HG02623 (cell line): ENCODE results near the gene ZBTB22.
"Not testable (repeated sequence)": the region's sequence is repeated elsewhere in the genome, so short reads cannot be mapped to it uniquely, and the experiment has no call there.

Experiments used
- ATAC-seq: cut with Tn5 transposase; IDR thresholded peaks from one replicate; pipeline ENCODE4 v1.9.1; 2021; ENCODE audit warnings: moderate library complexity; ENCODE audit not compliant: unreplicated experiment

Gene ZBTB22

GRCh38 chr6:33317669-33318425 is at the start of gene ZBTB22:
Gene ZBTB22 (minus strand): TSS chr6:33317744. CDS start chr6:33316916, 828 bp downstream.
- peak; percentile 45 for ATAC-seq

GRCh38 chr6:33367009-33367714 is 49.6 kb upstream of the ZBTB22 start:
- ATAC-seq: no peak

GRCh38 chr6:33365206-33365971 is 47.8 kb upstream of the ZBTB22 start:
- not testable (repeated sequence) for ATAC-seq

- ATAC-seq: not testable (repeated sequence)
These were observed 47.1 kb upstream of the ZBTB22 start for GRCh38 chr6:33364475-33365205.

GRCh38 chr6:33363486-33363885 is 45.9 kb upstream of the ZBTB22 start:
- not testable (repeated sequence) for ATAC-seq

- ATAC-seq: no peak
These were observed 41.8 kb upstream of the ZBTB22 start for GRCh38 chr6:33359331-33359730.

GRCh38 chr6:33357160-33357871 is 39.8 kb upstream of the ZBTB22 start:
- not testable (repeated sequence) for ATAC-seq

GRCh38 chr6:33356295-33356694 is 38.8 kb upstream of the ZBTB22 start:
- no peak for ATAC-seq

GRCh38 chr6:33355860-33356259 is 38.3 kb upstream of the ZBTB22 start:
- ATAC-seq: not testable (repeated sequence)

- ATAC-seq: no peak
These were observed 30.3 kb upstream of the ZBTB22 start for GRCh38 chr6:33347816-33348215.

- ATAC-seq: not testable (repeated sequence)
These were observed 29.4 kb upstream of the ZBTB22 start for GRCh38 chr6:33346972-33347371.

- ATAC-seq: no peak
These were observed 27.5 kb upstream of the ZBTB22 start for GRCh38 chr6:33344701-33345697.

- ATAC-seq: no peak
These were observed 26.5 kb upstream of the ZBTB22 start for GRCh38 chr6:33343953-33344611.

GRCh38 chr6:33343606-33343952 is 26.0 kb upstream of the ZBTB22 start:
- ATAC-seq: not testable (repeated sequence)

GRCh38 chr6:33339193-33339592 is 21.6 kb upstream of the ZBTB22 start:
- no peak for ATAC-seq

- no peak for ATAC-seq
These were observed 19.0 kb upstream of the ZBTB22 start for GRCh38 chr6:33336495-33336894.

- ATAC-seq: no peak
These were observed 18.4 kb upstream of the ZBTB22 start for GRCh38 chr6:33335916-33336315.

GRCh38 chr6:33333666-33334065 is 16.1 kb upstream of the ZBTB22 start:
- ATAC-seq: no peak

- ATAC-seq: no peak
These were observed 13.2 kb upstream of the ZBTB22 start for GRCh38 chr6:33330736-33331135.
